NCI-H446 (cell line): ENCODE measurements around the gene PPARG.
"Not testable (repeated sequence)": the region's sequence is repeated elsewhere in the genome, so short reads cannot be mapped to it uniquely, and the experiment has no call there.

Source experiments
- DNase-seq, 2 experiments: peaks; one replicate each; lab custom pipeline; 2025; lab: John Stamatoyannopoulos, UW

The PPARG gene

GRCh38 chr3:12279591-12280326 is 9.1 kb upstream of the PPARG start:
- no peak for DNase-seq

DNA sequence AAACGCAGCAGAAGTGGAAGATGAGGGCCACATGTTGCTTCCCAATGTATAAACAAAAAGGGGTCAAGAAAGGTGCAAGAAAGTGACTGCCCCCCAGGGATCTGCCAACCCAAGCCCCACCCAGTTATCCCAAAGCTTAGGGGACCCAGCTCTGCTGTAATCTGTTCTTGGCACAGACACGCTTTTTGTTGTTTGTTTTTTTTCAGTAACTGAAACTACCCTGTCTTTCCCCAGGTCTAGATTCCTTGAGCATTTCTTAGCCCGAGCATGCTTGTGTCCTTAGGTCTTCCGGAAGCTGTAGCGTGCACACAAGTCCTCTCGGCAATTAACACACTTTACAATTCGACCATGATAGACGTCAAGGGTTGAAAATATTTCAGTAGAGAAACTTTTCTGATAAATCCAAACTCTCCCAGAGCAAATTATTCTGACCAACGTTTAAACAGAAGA is 8.5 kb upstream of the PPARG start:
- no peak for DNase-seq

DNA sequence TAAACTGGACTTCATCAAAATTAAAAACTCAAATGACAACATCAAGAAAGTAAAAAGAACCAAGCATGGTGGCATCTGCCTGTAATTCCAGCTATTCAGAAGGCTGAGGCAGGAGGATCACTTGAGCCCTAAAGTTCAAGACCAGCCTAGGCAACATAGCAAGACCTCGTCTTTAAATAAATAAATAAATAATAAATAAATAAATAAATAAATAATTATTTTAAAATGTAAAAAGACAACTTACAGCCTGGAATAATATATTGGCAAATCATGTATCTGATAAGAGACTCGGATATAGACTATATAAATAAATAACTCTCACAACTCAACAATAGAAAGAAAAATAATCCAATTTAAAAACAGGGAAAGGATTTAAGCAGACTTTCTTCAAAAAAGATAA is 4.3 kb upstream of the PPARG start:
- DNase-seq: no peak

GRCh38 chr3:12285003-12285555 is 3.8 kb upstream of the PPARG start:
- no peak for DNase-seq

DNA sequence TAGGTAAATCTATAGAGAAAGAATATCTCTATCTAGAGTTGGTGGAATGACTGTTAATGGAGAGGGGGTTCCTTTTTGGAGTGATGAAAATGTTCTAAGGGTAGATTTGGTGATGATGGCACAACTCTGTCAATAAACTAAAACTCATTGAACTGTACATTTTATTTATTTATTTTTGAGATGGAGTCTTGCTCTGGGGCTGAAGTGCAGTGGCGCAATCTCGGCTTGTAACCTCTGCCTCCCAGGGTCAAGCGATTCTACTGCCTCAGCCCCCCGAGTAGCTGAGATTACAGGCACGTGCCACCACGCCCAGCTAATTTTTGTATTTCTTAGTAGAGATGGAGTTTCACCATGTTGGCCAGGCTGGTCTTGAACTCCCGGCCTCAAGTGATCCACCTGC is 3.1 kb upstream of the PPARG start:
- not testable (repeated sequence) for DNase-seq

- DNase-seq: no peak
These were observed 2.4 kb upstream of the PPARG start for GRCh38 chr3:12286504-12286903.

- DNase-seq: no peak
These were observed 1.7 kb upstream of the PPARG start for GRCh38 chr3:12286927-12287726.

DNA sequence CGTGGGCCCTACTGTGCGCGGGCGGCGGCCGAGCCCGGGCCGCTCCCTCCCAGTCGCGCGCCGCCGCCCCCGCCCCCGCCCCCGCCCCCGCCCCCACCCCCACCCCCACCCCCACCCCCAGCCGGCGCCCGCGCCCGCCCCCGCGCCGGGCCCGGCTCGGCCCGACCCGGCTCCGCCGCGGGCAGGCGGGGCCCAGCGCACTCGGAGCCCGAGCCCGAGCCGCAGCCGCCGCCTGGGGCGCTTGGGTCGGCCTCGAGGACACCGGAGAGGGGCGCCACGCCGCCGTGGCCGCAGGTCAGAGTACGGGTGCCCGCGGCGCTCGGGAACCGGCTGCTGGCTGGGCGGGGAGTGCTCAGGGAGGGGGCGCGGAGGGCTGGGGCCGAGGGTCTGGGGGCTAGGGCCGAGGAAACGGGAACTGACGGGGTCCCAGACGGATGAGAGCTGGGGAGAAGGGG is 1.1 kb upstream of the PPARG start:
- DNase-seq: no peak

GRCh38 chr3:12289524-12289923 is 654 bp downstream of the PPARG start:
- DNase-seq: no peak

DNA sequence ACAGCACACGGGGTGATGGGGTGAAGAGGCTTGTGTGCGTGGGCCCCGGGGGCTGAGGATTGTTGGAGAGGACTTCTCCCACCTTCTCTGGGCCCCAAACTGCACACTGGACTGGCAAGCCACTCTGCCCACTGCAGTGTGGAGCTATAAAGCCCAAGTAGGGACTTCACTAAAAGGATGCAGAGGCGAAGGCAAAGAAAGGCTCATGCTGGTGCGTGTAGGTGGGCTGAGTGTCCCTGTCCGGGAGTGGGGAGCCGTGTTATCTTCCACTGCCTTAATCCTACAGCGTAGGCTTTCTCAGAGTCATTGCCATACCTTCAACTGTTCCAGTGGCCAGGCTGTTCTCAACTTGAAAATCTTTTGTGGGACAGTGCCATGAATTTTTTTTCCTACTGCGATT is 3.9 kb downstream of the PPARG start:
- no peak for DNase-seq

DNA sequence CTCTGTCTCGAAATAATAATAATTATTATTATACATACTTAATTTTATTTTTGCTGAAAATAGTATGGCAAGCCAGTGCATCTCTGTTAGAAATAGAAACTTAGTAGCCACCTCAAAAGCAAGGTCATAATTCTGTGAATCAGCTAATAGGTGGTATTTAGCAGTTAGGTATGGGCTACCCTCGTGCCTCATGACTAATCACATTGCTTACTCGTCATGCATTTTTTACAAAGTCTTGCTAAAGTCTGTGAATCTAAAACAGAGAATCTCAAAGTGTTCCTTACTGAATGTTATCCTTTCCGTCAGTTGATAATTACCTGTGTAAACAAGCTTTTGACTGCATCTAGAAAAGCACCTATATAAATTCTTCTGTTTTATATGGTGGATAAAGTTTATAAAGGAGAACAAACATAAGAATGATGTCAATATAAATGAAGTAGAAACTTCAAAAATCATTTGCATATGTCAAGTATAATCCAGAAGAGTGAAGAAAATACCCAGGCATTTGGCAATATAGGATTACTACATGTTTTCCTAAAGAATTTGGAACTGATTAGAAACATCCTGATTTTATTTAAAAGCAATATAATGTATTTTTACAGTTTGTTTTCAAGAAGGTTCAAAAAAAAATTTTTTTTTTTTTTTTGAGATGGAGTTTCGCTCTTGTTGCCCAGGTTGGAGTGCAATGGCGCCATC is 6.2 kb downstream of the PPARG start:
- no peak for DNase-seq

DNA sequence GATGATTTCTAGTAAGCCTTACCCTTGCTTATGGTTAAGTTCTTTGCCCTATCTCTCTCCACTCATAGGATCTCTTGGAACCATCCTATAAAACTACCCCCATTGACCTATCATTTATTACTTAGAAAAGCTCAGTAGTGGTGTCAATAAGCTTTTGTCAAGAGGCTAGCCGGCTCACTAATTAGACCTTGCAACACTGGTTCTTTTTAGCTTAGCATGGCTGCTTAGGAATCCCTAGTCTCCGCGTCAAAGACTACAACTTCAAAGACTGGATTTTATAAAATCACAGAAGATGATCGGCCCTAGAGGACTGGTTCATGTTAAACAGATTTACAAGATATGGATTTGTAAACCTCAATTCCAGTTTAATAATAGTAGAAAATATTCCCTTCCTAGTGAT is 7.6 kb downstream of the PPARG start:
- no peak for DNase-seq

DNA sequence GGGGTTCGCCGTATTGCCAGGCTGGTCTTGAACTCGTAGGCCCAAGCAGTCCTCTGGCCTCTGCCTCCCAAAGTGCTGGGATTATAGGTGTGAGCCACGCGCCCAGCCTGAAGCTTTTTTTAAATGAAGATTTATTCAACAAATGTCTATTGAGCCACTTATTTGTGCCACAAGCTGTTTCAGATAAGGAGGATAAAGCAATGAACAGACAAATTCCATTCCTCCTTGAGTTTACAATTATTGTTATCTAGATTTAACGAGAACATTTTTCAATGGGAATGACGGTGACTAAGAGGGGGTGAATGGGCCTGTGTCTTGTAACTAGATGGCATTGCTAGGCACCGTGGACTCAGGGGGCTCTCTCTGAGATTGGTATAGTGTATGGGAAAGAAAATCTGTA is 10.2 kb downstream of the PPARG start:
- DNase-seq: no peak

DNA sequence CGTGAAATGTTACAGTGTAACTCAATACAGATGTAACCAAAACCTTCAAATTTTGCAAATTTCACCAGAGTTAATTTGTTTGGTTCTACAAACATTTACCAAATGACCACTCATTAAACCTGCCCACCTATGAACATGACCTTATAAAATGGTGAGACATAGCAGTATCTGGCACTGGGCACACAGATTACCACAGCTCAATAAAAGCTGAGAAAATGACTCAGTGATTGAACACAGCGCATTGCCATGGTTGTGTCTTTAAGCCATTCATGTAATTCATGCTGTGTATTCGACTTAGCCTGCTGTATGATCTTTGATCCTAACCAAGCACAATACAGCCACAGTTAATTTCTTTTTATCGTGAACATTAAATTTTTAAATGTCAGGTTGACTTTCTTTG is 11.3 kb downstream of the PPARG start:
- no peak for DNase-seq

GRCh38 chr3:12301031-12301430 is 12.2 kb downstream of the PPARG start:
- DNase-seq: no peak

GRCh38 chr3:12301513-12301912 is 12.6 kb downstream of the PPARG start:
- no peak for DNase-seq

- no peak for DNase-seq
These were observed 13.7 kb downstream of the PPARG start for GRCh38 chr3:12302564-12302963.

GRCh38 chr3:12303534-12303933 is 14.7 kb downstream of the PPARG start:
- DNase-seq: no peak

DNA sequence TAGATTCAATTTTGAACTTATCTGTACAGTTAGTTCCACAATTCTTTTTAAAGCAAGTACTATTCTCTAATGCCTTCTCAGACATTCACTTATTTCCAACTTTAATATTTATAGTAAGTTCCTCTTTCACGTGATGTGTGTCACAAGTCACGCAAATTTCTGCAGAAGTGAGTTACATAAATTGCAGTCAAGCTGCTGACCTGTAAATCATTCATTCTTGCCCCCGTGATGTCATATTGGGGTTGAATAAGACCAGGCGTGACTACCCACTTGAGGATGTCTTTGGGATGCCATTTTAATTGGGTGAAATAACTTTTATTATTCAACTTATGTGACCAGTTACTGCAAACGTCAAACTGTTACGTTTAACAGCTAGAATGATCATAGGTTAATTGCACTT is 15.1 kb downstream of the PPARG start:
- DNase-seq: no peak

DNA sequence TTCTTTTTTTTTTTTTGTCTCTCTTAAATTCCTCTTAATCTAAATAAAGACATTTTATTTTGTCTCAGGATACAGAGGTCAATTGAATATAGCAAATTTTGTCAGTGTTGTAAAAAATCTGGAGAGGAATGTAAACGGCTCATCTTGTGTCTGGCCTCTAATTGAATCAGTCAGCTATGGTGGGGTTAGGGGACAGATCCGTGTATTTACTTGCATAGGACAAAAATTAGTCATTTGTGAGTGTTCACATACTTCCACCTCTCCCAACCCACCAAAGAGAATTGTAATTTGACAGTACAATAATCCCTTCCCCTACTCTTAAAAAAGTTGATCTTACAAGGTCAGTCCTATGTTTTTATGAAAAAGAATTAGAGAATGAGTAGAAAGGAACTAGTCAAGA is 18.3 kb downstream of the PPARG start:
- no peak for DNase-seq

GRCh38 chr3:12308517-12308916 is 19.6 kb downstream of the PPARG start:
- no peak for DNase-seq

GRCh38 chr3:12309716-12310115 is 20.8 kb downstream of the PPARG start:
- DNase-seq: no peak

DNA sequence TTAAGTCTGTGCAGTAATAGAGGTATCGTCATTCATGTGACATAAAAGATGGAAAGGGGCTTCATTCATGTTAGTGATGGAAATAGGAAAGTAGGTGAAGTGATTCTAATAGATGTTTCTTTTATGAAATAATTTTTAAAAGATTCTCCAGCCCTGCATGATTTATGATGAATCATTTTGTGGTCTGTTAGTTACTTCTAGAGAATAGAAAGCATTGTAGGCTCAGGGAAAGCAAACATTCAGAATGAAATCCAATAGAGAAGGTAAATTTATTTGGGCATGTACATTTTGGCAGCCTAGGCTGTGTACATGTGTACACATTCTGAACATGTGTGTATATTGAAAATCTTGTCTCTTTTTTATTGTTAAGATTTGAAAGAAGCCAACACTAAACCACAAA is 23.1 kb downstream of the PPARG start:
- DNase-seq: no peak
